ENCODE data around the gene ARID1B. TPM values are rescaled to one million over a fixed set of nuclear protein-coding genes. Genes with fewer than 3 reads are reported as not detected.
A peak's percentile ranks its signal among the peaks of the same experiment; 100 is the strongest.

The ARID1B gene
- total RNA-seq, 1 donor from 2014 or later: 18.5 TPM

DNA sequence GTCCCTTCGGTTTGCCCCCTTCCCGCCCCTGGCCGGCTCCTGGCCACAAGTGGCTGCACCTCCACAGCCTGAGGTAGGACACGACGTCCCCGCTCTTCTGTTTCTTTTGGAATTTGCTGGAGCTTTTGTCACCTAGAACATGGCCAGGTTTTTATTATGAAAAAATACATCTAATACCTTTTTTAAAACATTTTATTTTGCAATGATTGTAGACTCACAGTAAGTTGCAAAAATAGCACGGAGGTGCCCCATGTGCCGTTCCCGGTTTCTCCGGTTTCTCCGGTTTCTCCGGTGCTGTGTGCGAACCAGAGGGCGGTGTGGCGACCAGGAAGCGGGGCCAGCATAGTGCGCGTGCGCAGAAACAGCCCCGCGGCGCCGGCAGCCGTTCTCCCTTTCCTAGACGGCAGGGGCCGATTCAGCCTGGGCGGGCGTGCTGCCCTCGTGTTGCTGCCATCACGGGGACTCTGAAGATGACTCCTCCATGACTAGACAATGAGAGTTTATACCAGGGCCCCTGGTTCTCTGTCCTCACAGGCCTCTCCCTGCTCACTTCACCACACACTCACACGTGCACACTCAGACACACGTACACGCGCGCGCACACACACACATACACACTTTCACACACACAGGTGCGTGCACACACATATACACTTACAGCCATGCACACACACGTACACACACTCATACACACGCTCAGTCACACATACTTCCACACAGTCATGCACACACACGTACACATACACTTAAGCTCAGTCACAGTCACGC, 444.1 kb downstream of the ARID1B start:
- no peak for DNase-seq (ENCODE audit: low read depth)
- H3K4me3 ChIP-seq (ENCODE audit: low read depth, low read length): peak overlapping the region; percentile 54
- TF ChIP-seq, protein P1, sequence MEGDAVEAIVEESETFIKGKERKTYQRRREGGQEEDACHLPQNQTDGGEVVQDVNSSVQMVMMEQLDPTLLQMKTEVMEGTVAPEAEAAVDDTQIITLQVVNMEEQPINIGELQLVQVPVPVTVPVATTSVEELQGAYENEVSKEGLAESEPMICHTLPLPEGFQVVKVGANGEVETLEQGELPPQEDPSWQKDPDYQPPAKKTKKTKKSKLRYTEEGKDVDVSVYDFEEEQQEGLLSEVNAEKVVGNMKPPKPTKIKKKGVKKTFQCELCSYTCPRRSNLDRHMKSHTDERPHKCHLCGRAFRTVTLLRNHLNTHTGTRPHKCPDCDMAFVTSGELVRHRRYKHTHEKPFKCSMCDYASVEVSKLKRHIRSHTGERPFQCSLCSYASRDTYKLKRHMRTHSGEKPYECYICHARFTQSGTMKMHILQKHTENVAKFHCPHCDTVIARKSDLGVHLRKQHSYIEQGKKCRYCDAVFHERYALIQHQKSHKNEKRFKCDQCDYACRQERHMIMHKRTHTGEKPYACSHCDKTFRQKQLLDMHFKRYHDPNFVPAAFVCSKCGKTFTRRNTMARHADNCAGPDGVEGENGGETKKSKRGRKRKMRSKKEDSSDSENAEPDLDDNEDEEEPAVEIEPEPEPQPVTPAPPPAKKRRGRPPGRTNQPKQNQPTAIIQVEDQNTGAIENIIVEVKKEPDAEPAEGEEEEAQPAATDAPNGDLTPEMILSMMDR (conservative IDR thresholded peaks at IDR 0.05; ENCODE audit: low read depth, low read length): peak; percentile 26

DNA sequence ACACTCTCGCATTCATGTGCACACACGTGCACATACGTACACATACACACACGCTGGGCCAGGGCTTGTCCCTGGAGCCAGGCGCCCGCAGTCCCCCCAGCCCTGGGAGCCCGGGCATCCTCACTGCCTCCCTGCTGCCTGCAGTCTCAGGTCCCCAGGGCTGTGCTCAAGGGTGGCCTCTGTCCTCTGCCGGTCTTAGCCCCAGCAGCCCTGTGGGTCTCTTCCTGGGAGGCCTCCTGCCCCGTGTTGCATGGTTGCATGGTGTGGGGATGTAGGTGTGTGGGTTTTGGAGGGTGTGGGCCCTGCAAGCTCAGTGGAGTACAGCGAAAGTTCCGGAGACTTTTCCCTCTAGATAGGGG, 444.6 kb downstream of the ARID1B start:
- H3K4me3 ChIP-seq (ENCODE audit: low read depth, low read length): no peak overlapping the region
- TF ChIP-seq, protein P1 (conservative IDR thresholded peaks at IDR 0.05; ENCODE audit: low read depth, low read length): no peak
- no peak for DNase-seq (ENCODE audit: low read depth)

DNA sequence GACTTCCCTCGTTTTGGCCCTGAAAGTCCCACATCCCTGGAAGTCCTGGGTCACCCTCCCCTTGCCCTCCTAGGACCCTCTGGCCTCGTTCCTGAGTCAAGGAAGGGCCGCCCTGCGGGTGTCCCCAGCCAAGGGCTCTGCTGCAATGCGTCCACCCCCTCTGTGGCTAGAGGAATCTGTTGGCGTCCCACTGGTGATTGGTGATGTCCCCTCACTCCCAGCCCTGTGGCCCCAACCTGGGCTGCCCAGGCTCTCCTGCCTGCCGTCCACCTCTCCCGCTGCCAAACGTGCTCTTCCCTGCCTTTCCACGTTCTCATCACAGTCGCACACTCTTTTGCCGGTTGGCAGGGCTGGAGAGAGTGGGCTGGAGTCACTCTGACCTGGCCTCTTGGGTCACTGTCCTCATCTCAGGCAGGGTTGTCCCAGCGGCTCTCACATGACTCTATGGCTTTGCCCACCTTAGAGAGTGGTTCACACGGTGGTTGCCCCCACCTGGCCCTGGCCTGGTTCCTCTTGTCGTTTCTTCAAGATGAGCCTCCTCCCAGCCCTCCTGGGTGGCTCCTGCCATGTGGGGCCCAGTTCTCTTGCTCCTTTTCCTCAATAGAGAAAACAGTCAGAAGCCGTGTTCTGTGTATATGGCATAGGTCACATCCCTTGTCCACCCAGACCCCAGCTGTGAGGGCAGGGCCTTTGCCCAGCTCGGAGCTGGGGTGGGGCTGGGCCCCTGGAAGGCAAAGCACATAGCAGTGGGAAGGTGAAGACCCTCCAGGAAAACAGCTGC, 445.2 kb downstream of the ARID1B start:
- DNase-seq (ENCODE audit: low read depth): no peak
- TF ChIP-seq, protein P1 (conservative IDR thresholded peaks at IDR 0.05; ENCODE audit: low read depth, low read length): no peak
- no peak overlapping the region for H3K4me3 ChIP-seq (ENCODE audit: low read depth, low read length)

DNA sequence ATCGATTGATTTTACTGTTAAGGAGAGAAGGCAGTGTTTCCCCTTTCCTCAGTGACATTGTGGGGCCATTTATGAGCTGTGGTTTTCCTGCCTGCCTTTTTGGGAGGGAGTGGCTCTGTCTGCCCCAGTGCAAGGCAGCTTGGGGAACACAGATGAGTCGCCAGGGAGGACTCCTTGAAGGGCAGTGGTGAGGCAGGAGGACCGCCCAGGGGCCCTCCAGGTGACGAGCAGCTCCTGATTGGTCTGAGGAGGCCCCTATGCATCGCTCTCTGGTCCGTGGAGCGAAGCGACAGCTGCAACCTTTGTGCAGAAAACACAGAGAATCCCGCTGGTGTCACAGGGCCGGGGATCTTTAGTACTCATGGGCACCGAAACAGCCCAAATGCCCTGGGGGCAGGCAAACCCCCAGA, 445.8 kb downstream of the ARID1B start:
- TF ChIP-seq, protein P1 (conservative IDR thresholded peaks at IDR 0.05; ENCODE audit: low read depth, low read length): no peak
- DNase-seq (ENCODE audit: low read depth): no peak

DNA sequence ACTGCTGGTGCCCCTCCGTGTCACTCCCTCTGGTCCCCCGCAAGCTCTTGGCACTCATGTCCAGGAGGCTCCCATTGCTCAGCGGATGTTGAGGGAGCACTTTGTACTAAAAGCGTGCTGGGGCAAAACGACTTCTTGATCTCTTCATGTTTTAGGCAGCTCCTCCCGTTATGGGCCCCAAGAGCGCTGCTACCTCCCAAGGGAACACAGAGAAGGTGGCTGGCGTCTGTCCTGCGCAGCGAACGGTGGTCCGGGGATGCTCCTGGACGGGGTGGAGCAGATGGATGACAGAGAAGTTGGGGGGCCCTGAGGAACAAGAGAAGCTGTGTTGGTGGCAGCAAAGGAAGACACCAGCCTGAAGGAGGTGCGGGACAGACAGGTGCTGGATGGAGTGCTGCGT, 446.3 kb downstream of the ARID1B start:
- TF ChIP-seq, protein P1 (conservative IDR thresholded peaks at IDR 0.05; ENCODE audit: low read depth, low read length): no peak
- no peak for DNase-seq (ENCODE audit: low read depth)
- no peak overlapping the region for H3K4me3 ChIP-seq (ENCODE audit: low read depth, low read length)

More for the DNA sequence above, 445.8 kb downstream of the ARID1B start:
- H3K4me3 ChIP-seq (ENCODE audit: low read depth, low read length): no peak overlapping the region

DNA sequence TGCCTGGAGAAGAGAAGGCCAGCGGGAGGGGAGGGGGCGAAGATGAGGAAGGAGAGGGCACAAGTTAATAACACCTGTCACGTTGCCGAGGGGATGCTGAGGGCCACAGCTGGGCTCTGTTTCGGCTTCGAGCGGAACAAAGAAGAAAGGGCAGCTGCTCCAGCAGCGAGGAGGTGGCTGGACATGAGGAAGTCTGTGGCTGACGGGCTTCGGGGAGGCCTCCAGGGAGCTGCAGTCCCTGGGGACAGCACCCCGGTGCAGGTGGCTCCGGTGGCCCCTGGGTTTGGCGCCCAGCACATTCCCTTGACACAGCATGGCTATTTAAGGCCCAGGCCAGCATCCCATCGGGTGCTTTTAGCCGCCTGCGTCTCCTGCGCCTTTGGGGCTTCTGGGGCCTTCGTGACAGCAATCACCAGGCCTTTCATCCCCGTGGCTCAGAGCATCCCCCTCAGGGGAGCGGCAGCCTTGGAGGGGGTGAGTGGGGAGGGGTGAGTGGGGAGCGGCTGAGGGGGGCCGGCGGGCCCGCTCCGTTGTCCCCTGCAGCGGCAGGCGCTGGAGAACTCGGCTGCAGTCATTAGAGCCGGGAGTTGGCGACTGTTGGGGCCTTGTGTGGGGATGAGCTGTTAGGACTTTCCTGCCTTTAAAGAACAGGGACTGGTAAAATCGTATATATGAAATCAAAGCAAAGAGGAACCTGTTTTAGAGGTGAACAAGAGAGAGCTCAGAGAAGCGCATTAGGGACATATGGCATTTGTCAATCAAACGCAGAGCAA, 447.2 kb downstream of the ARID1B start:
- TF ChIP-seq, protein P1 (conservative IDR thresholded peaks at IDR 0.05; ENCODE audit: low read depth, low read length): no peak
- no peak overlapping the region for H3K4me3 ChIP-seq (ENCODE audit: low read depth, low read length)
- DNase-seq (ENCODE audit: low read depth): no peak

Measured in epithelial cell of proximal tubule (primary cell).